Fibroblast of lung (primary cell): ENCODE data around the gene SSTR5. TPM values are rescaled to one million over a fixed set of nuclear protein-coding genes. Genes with fewer than 3 reads are reported as not detected.
A peak's percentile ranks its signal among the peaks of the same experiment; 100 is the strongest.

Source experiments
- DNase-seq, 2 donors: peaks; one replicate each; pipeline versions ENCODE4 v3.0.0 to v3.0.0-alpha.2; 2010; ENCODE audit warnings: low read depth in 2 of 2
- H2AFZ ChIP-seq: 2 replicates; pipeline ENCODE4 v1.5.1; 2012; ENCODE audit warnings: low read length, control low read depth, inconsistent platforms
- H3K27ac ChIP-seq: 2 replicates; pipeline ENCODE4 v1.5.1; 2011; ENCODE audit warnings: low read length, control low read depth; ENCODE audit not compliant: insufficient read depth
- H3K27me3 ChIP-seq: 2 replicates; pipeline ENCODE4 v1.5.1; 2011; ENCODE audit warnings: mild to moderate bottlenecking, low read length; ENCODE audit not compliant: control insufficient read depth, insufficient read depth
- H3K36me3 ChIP-seq: 2 replicates; pipeline ENCODE4 v1.5.1; 2011; ENCODE audit warnings: low read length; ENCODE audit not compliant: control insufficient read depth, insufficient read depth
- H3K4me1 ChIP-seq: 2 replicates; pipeline ENCODE4 v1.5.1; 2011; ENCODE audit warnings: low read length; ENCODE audit not compliant: control insufficient read depth, insufficient read depth; ENCODE audit errors: extremely low read depth
- H3K4me2 ChIP-seq: 2 replicates; pipeline ENCODE4 v1.5.1; 2011; ENCODE audit warnings: low read length, control low read depth; ENCODE audit not compliant: insufficient read depth; ENCODE audit errors: extremely low read depth
- H3K4me3 ChIP-seq, 4 experiments: fragments of 200-600 bp in 1 of 4; sonication (generic) in 1 of 4; replicated peaks in 1 of 4; 2 replicates each; pipeline ENCODE4 v1.5.1; 2011 to 2016; ENCODE audit warnings: low read length in 4 of 4, low read depth in 3 of 4, mild to moderate bottlenecking in 3 of 4, control low read depth in 2 of 4, inconsistent platforms in 1 of 4, mixed read lengths in 1 of 4; ENCODE audit not compliant: insufficient read depth in 1 of 4; ENCODE audit errors: control extremely low read depth in 1 of 4
- H3K79me2 ChIP-seq: 2 replicates; pipeline ENCODE4 v1.5.1; 2012; ENCODE audit warnings: mild to moderate bottlenecking, low read length, inconsistent platforms; ENCODE audit not compliant: control insufficient read depth, insufficient read depth
- H3K9ac ChIP-seq: 2 replicates; pipeline ENCODE4 v1.5.1; 2011; ENCODE audit warnings: mild to moderate bottlenecking, low read length, control low read depth; ENCODE audit not compliant: insufficient read depth
- H3K9me3 ChIP-seq: 2 replicates; pipeline ENCODE4 v1.5.1; 2012; ENCODE audit warnings: low read depth, low read length; ENCODE audit not compliant: control insufficient read depth, insufficient read depth
- H4K20me1 ChIP-seq: 2 replicates; pipeline ENCODE4 v1.5.1; 2011; ENCODE audit warnings: low read length; ENCODE audit not compliant: control insufficient read depth, insufficient read depth; ENCODE audit errors: extremely low read depth
- CTCF ChIP-seq, 2 donors: IDR thresholded peaks in 1 of 2; conservative IDR thresholded peaks in 1 of 2; 1 replicate in 1 of 2; 2 replicates in 1 of 2; pipeline ENCODE4 v1.5.1; 2011 to 2012; ENCODE audit warnings: low read length in 2 of 2, control low read depth in 1 of 2, inconsistent platforms in 1 of 2, low read depth in 1 of 2, mild to moderate bottlenecking in 1 of 2
- EZH2 ChIP-seq: IDR thresholded peaks from 2 replicates; pipeline ENCODE4 v1.5.1; 2012; ENCODE audit warnings: low read length, control low read depth, mild to moderate bottlenecking; ENCODE audit errors: missing control alignments
- polyA plus RNA-seq, 2 donors: library from polyadenylated mRNA; depleted of rRNA in 1 of 2; stranded (reverse) in 1 of 2; unstranded in 1 of 2; fragments of >200 nt; gene quantifications; 2 replicates each; pipeline ENCODE4 v1.2.1, GENCODE V29; 2011 to 2012; ENCODE audit warnings: missing spikeins in 1 of 2
- total RNA-seq: library from RNA; depleted of rRNA; stranded (reverse); fragments of >200 nt; gene quantifications from 2 replicates; pipeline ENCODE4 v1.2.1, GENCODE V29; 2014

SSTR5 gene
- total and polyA plus RNA-seq, 2 donors (not counting 1 experiment from before 2014, with no cell fraction given) = not detected

GRCh38 chr16:1047123-1047522 lies 25.4 kb upstream of the SSTR5 start:
- Histone ChIP-seq H3K36me3 (no peaks in the 10 kb centered on the region), H3K27me3 (peaks cover 5% of the 10 kb centered on the region), H3K27ac (no peak overlapping the region), H3K4me1 (no peaks in the 10 kb centered on the region), H3K4me2 (no peak overlapping the region), H3K9ac (no peak overlapping the region), H2AFZ (no peak overlapping the region), H3K79me2 (no peaks in the 10 kb centered on the region), H4K20me1 (no peaks in the 10 kb centered on the region), H3K9me3 (no peaks in the 10 kb centered on the region), H3K4me3 (no peak overlapping the region)
- TF ChIP-seq CTCF (conservative IDR thresholded peaks at IDR 0.05 in 1 of 2, IDR thresholded peaks at IDR 0.05 in 1 of 2; ENCODE audit: low read depth in 1 of 2, low read length in 2 of 2) (no peak), EZH2 (no peak)
- no peak for DNase-seq

- Histone ChIP-seq H2AFZ (no peak overlapping the region), H3K9ac (no peak overlapping the region), H3K27me3 (peaks cover 5% of the 10 kb centered on the region), H3K4me1 (no peaks in the 10 kb centered on the region), H3K27ac (no peak overlapping the region), H4K20me1 (no peaks in the 10 kb centered on the region), H3K36me3 (no peaks in the 10 kb centered on the region), H3K79me2 (no peaks in the 10 kb centered on the region), H3K4me2 (no peak overlapping the region), H3K9me3 (no peaks in the 10 kb centered on the region), H3K4me3 (no peak overlapping the region)
- no peak for DNase-seq
- no peak for TF ChIP-seq EZH2
- TF ChIP-seq CTCF (conservative IDR thresholded peaks at IDR 0.05 in 1 of 2, IDR thresholded peaks at IDR 0.05 in 1 of 2; ENCODE audit: low read depth in 1 of 2, low read length in 2 of 2) = no peak
These were observed 24.7 kb upstream of the SSTR5 start for GRCh38 chr16:1047801-1048200.

GRCh38 chr16:1048442-1049112 lies 24.0 kb upstream of the SSTR5 start:
- H3K4me2 ChIP-seq = no peak overlapping the region
- H3K27ac ChIP-seq = no peak overlapping the region
- no peaks in the 10 kb centered on the region for H3K4me1 ChIP-seq
- H3K79me2 ChIP-seq = no peaks in the 10 kb centered on the region
- no peaks in the 10 kb centered on the region for H3K36me3 ChIP-seq
- peak; percentile 9 to 17 for DNase-seq
- peaks cover 5% of the 10 kb centered on the region for H3K27me3 ChIP-seq
- no peak overlapping the region for H2AFZ ChIP-seq
- no peak overlapping the region for H3K4me3 ChIP-seq
- TF ChIP-seq CTCF (conservative IDR thresholded peaks at IDR 0.05 in 1 of 2, IDR thresholded peaks at IDR 0.05 in 1 of 2; ENCODE audit: low read depth in 1 of 2, low read length in 2 of 2) = no peak
- no peak for TF ChIP-seq EZH2
- H4K20me1 ChIP-seq = no peaks in the 10 kb centered on the region
- H3K9ac ChIP-seq = no peak overlapping the region
- no peaks in the 10 kb centered on the region for H3K9me3 ChIP-seq
